Measurements from ENCODE around the gene USP14.
"Not testable (repeated sequence)": the region's sequence is repeated elsewhere in the genome, so short reads cannot be mapped to it uniquely, and the experiment has no call there.

The USP14 gene

GRCh38 chr18:109130-109921 lies 49.0 kb upstream of the USP14 start (continued):
- TF ChIP-seq ZNF639 (tag by site-specific recombination; IDR thresholded peaks at IDR 0.05) (peak; percentile 62; the same call in 1 of the 2 replicates), ZFP69B (tag by site-specific recombination; IDR thresholded peaks at IDR 0.05) (0 out of 2 replicates have a peak, but pooled peaks have one; percentile 55), SP7 (tag by site-specific recombination; IDR thresholded peaks at IDR 0.05) (peak; percentile 62; the same call in 1 of the 2 replicates), ZEB2 (tag by site-specific recombination; IDR thresholded peaks at IDR 0.05) (peak; percentile 97), EGR2 (tag by site-specific recombination; IDR thresholded peaks at IDR 0.05; ENCODE audit: low read depth) (peak; percentile 31; the same call in 1 of the 2 replicates), ZNF324 (tag by site-specific recombination; IDR thresholded peaks at IDR 0.05) (peak; percentile 71), ZBTB17 (tag by site-specific recombination; IDR thresholded peaks at IDR 0.05) (peak; percentile 77), SP3 (tag by site-specific recombination; IDR thresholded peaks at IDR 0.05) (peak; percentile 60; the same call in 1 of the 2 replicates), ZNF654 (tag by site-specific recombination; IDR thresholded peaks at IDR 0.05; ENCODE audit: low read depth) (peak; percentile 54), KLF10 (tag by site-specific recombination; IDR thresholded peaks at IDR 0.05) (0 out of 2 replicates have a peak, but pooled peaks have one; percentile 50), INSM2 (tag by site-specific recombination; IDR thresholded peaks at IDR 0.05) (peak; percentile 66; the same call in 1 of the 2 replicates), ZNF24 (tag by site-specific recombination; IDR thresholded peaks at IDR 0.05) (peak; percentile 80), ZNF558 (tag by site-specific recombination; IDR thresholded peaks at IDR 0.05) (peak; percentile 87), ZNF629 (tag by site-specific recombination; IDR thresholded peaks at IDR 0.05) (peak; percentile 99), ZBTB21 (tag by site-specific recombination; IDR thresholded peaks at IDR 0.05) (peak; percentile 96)

GRCh38 chr18:109922-110261 lies 48.5 kb upstream of the USP14 start:
- POLR2A ChIA-PET; H3K9me3 ChIP-seq (ENCODE audit: control insufficient read depth, insufficient read depth, low read depth, low read length); H3K36me3 ChIP-seq (ENCODE audit: control insufficient read depth in 2 of 2, insufficient read depth in 1 of 2, low read length in 2 of 2); H3K4me1 ChIP-seq (ENCODE audit: control insufficient read depth, insufficient read depth, low read length); H3K27ac ChIP-seq (ENCODE audit: extremely low read depth, low read depth, low read length); H3K4me3 ChIP-seq (ENCODE audit: low read depth, low read length): not testable (repeated sequence)
- TF ChIP-seq ZNF792 (tag by site-specific recombination; IDR thresholded peaks at IDR 0.05) (peak; percentile 49; the same call in 1 of the 2 replicates), ZNF692 (tag by site-specific recombination; IDR thresholded peaks at IDR 0.05) (peak; percentile 45; the same call in 1 of the 2 replicates), ZNF157 (tag by site-specific recombination; IDR thresholded peaks at IDR 0.05) (0 out of 2 replicates have a peak, but pooled peaks have one; percentile 18), ZNF660 (tag by site-specific recombination; IDR thresholded peaks at IDR 0.05) (peak; percentile 66)
- CTCF ChIA-PET = interaction anchor here (0.7 kb wide), 1 partner anchor 153 kb away, joined by 3 read pairs; no protein-coding TSS in a partner anchor

Measured in HEK293 (cell line).